ENCODE results near the gene LRRC37B.
"Not testable (repeated sequence)": the region's sequence is repeated elsewhere in the genome, so short reads cannot be mapped to it uniquely, and the experiment has no call there.

DNA sequence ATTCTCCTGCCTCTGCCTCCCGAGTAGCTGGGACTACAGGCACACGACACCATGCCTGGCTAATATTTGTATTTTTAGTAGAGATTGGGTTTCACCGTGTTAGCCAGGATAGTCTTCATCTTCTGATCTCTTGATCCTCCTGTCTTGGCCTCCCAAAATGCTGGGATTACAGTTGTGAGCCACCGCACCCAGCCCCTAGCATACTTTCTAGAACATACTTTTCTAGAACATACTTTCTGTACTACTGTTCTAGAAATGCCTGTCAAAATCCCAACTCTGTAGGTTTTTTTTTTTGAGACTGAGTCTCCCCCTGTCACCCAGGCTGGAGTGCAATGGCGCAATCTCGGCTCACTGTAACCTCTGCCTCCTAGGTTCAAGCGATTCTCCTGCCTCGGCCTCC is 43.1 kb upstream of the LRRC37B start:
- TF ChIP-seq, protein P1, sequence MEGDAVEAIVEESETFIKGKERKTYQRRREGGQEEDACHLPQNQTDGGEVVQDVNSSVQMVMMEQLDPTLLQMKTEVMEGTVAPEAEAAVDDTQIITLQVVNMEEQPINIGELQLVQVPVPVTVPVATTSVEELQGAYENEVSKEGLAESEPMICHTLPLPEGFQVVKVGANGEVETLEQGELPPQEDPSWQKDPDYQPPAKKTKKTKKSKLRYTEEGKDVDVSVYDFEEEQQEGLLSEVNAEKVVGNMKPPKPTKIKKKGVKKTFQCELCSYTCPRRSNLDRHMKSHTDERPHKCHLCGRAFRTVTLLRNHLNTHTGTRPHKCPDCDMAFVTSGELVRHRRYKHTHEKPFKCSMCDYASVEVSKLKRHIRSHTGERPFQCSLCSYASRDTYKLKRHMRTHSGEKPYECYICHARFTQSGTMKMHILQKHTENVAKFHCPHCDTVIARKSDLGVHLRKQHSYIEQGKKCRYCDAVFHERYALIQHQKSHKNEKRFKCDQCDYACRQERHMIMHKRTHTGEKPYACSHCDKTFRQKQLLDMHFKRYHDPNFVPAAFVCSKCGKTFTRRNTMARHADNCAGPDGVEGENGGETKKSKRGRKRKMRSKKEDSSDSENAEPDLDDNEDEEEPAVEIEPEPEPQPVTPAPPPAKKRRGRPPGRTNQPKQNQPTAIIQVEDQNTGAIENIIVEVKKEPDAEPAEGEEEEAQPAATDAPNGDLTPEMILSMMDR (IDR thresholded peaks at IDR 0.05; ENCODE audit: low read length), result not testable (repeated sequence)
- not testable (repeated sequence) for TF ChIP-seq EZH2phosphoT487 (IDR thresholded peaks at IDR 0.05; ENCODE audit: low read length)
